ENCODE results near the gene CABLES1. TPM values are rescaled to one million over a fixed set of nuclear protein-coding genes. Genes with fewer than 3 reads are reported as not detected.

Gene CABLES1
- total RNA-seq, 2 experiments from 2014 or later: 3.7 to 3.8 TPM

- intact Hi-C loops (cut with DNase I, micrococcal nuclease): no loop called here
- POLR2A ChIA-PET: no interaction called here
- Mint-ChIP-seq H3K27ac (no peak overlapping the region), H3K4me1 (peaks cover 3% of the 10 kb centered on the region), H3K27me3 (no peaks in the 10 kb centered on the region), H3K36me3 (ENCODE audit: low read depth) (no peaks in the 10 kb centered on the region), H3K4me3 (no peak overlapping the region), H3K9me3 (ENCODE audit: low read depth) (no peaks in the 10 kb centered on the region)
- ATAC-seq: peak; percentile 19
- CTCF ChIA-PET: no interaction called here
- DNase-seq: no peak
Measured at GRCh38 chr18:23250893-23251656, 115.8 kb downstream of the CABLES1 start.

GRCh38 chr18:23253630-23254029 lies 118.3 kb downstream of the CABLES1 start:
- intact Hi-C loops (cut with DNase I, micrococcal nuclease): no loop called here
- peaks cover 3% of the 10 kb centered on the region for H3K36me3 Mint-ChIP-seq (ENCODE audit: low read depth)
- H3K4me1 Mint-ChIP-seq: peaks cover 17% of the 10 kb centered on the region
- H3K4me3 Mint-ChIP-seq: no peak overlapping the region
- no peaks in the 10 kb centered on the region for H3K27me3 Mint-ChIP-seq
- DNase-seq (no peak), ATAC-seq (no peak)
- H3K9me3 Mint-ChIP-seq (ENCODE audit: low read depth): no peaks in the 10 kb centered on the region
- CTCF ChIA-PET: no interaction called here
- H3K27ac Mint-ChIP-seq: no peak overlapping the region
- POLR2A ChIA-PET: no interaction called here

GRCh38 chr18:23257137-23257536 lies 121.9 kb downstream of the CABLES1 start:
- Mint-ChIP-seq H3K4me3 (no peak overlapping the region), H3K27me3 (no peaks in the 10 kb centered on the region), H3K27ac (no peak overlapping the region), H3K9me3 (ENCODE audit: low read depth) (no peaks in the 10 kb centered on the region), H3K4me1 (peaks cover 35% of the 10 kb centered on the region), H3K36me3 (ENCODE audit: low read depth) (peaks cover 3% of the 10 kb centered on the region)
- ATAC-seq: no peak
- no peak for DNase-seq
- POLR2A ChIA-PET: no interaction called here
- CTCF ChIA-PET: interaction anchor here (0.5 to 0.6 kb wide), 2 partner anchors 15 to 79 kb away, joined by 3 read pairs; no protein-coding TSS in a partner anchor
- intact Hi-C loops (cut with DNase I, micrococcal nuclease): no loop called here

- Mint-ChIP-seq H3K27ac (no peak overlapping the region), H3K36me3 (ENCODE audit: low read depth) (peaks cover 3% of the 10 kb centered on the region), H3K4me3 (no peak overlapping the region), H3K9me3 (ENCODE audit: low read depth) (no peaks in the 10 kb centered on the region), H3K4me1 (peaks cover 35% of the 10 kb centered on the region), H3K27me3 (no peaks in the 10 kb centered on the region)
- ChIA-PET POLR2A (no interaction called here), CTCF (interaction anchor here (0.8 kb wide), 1 partner anchor 50 kb away, joined by 4 read pairs; no protein-coding TSS in a partner anchor)
- intact Hi-C loops (cut with DNase I, micrococcal nuclease): no loop called here
- peak; percentile 53 for ATAC-seq
- peak; percentile 46 for DNase-seq
Measured at GRCh38 chr18:23257686-23258565, 122.6 kb downstream of the CABLES1 start.

- ChIA-PET CTCF (interaction anchor here (0.8 to 1.2 kb wide), 2 partner anchors 51 to 76 kb away, joined by 4 read pairs; no protein-coding TSS in a partner anchor), POLR2A (no interaction called here)
- no peak for ATAC-seq
- Mint-ChIP-seq H3K4me1 (peaks cover 35% of the 10 kb centered on the region), H3K4me3 (no peak overlapping the region), H3K27me3 (no peaks in the 10 kb centered on the region), H3K36me3 (ENCODE audit: low read depth) (peaks cover 3% of the 10 kb centered on the region), H3K9me3 (ENCODE audit: low read depth) (no peaks in the 10 kb centered on the region), H3K27ac (peak overlapping the region; percentile 49)
- intact Hi-C loops (cut with DNase I, micrococcal nuclease): no loop called here
- DNase-seq: no peak
Measured at GRCh38 chr18:23258566-23259469, 123.5 kb downstream of the CABLES1 start.

- H3K36me3 Mint-ChIP-seq (ENCODE audit: low read depth): peaks cover 3% of the 10 kb centered on the region
- intact Hi-C loops (cut with DNase I, micrococcal nuclease): no loop called here
- no peaks in the 10 kb centered on the region for H3K27me3 Mint-ChIP-seq
- peak overlapping the region; percentile 84 for H3K27ac Mint-ChIP-seq
- peaks cover 35% of the 10 kb centered on the region for H3K4me1 Mint-ChIP-seq
- H3K4me3 Mint-ChIP-seq: peak overlapping the region; percentile 36
- CTCF ChIA-PET: interaction anchor here (1.2 kb wide), 2 partner anchors 9 to 77 kb away, joined by 3 to 4 read pairs; no protein-coding TSS in a partner anchor
- no peaks in the 10 kb centered on the region for H3K9me3 Mint-ChIP-seq (ENCODE audit: low read depth)
- POLR2A ChIA-PET: no interaction called here
- peak; percentile 60 for ATAC-seq
- DNase-seq: peak; percentile 35
Measured at GRCh38 chr18:23259701-23260681, 124.7 kb downstream of the CABLES1 start.

- no peak overlapping the region for H3K4me3 Mint-ChIP-seq
- CTCF ChIA-PET: interaction anchor here (0.6 to 1.2 kb wide), 2 partner anchors 8 to 1413 kb away, joined by 3 read pairs; no protein-coding TSS in a partner anchor
- no peak for DNase-seq
- intact Hi-C loops (cut with DNase I, micrococcal nuclease): no loop called here
- ATAC-seq: peak; percentile 33
- POLR2A ChIA-PET: no interaction called here
- no peak overlapping the region for H3K27ac Mint-ChIP-seq
- peaks cover 3% of the 10 kb centered on the region for H3K36me3 Mint-ChIP-seq (ENCODE audit: low read depth)
- H3K27me3 Mint-ChIP-seq: no peaks in the 10 kb centered on the region
- peaks cover 35% of the 10 kb centered on the region for H3K4me1 Mint-ChIP-seq
- no peaks in the 10 kb centered on the region for H3K9me3 Mint-ChIP-seq (ENCODE audit: low read depth)
Measured at GRCh38 chr18:23260926-23261590, 125.8 kb downstream of the CABLES1 start.

- Mint-ChIP-seq H3K4me3 (no peak overlapping the region), H3K27ac (no peak overlapping the region), H3K4me1 (peaks cover 32% of the 10 kb centered on the region), H3K9me3 (ENCODE audit: low read depth) (peaks cover 3% of the 10 kb centered on the region), H3K27me3 (no peaks in the 10 kb centered on the region), H3K36me3 (ENCODE audit: low read depth) (no peaks in the 10 kb centered on the region)
- DNase-seq: no peak
- ATAC-seq: no peak
- CTCF ChIA-PET: interaction anchor here (0.5 kb wide), 1 partner anchor 1435 kb away, joined by 4 read pairs; no protein-coding TSS in a partner anchor
- intact Hi-C loops (cut with DNase I, micrococcal nuclease): no loop called here
- POLR2A ChIA-PET: no interaction called here
Measured at GRCh38 chr18:23263551-23264235, 128.4 kb downstream of the CABLES1 start.

GRCh38 chr18:23265682-23266399 lies 130.6 kb downstream of the CABLES1 start:
- CTCF ChIA-PET: interaction anchor here (0.6 kb wide), 1 partner anchor 96 kb away, joined by 4 read pairs; no protein-coding TSS in a partner anchor

More at GRCh38 chr18:23265682-23266399, 130.6 kb downstream of the CABLES1 start:
- H3K4me3 Mint-ChIP-seq: no peak overlapping the region
- no peak for ATAC-seq
- intact Hi-C loops (cut with DNase I, micrococcal nuclease): no loop called here
- no peak for DNase-seq
- H3K27ac Mint-ChIP-seq: no peak overlapping the region
- peaks cover 19% of the 10 kb centered on the region for H3K4me1 Mint-ChIP-seq
- POLR2A ChIA-PET: interaction anchor here (0.6 kb wide), 2 partner anchors 119 to 359 kb away, joined by 4 to 8 read pairs; no protein-coding TSS in a partner anchor
- H3K9me3 Mint-ChIP-seq (ENCODE audit: low read depth): peaks cover 19% of the 10 kb centered on the region
- H3K36me3 Mint-ChIP-seq (ENCODE audit: low read depth): peaks cover 15% of the 10 kb centered on the region
- H3K27me3 Mint-ChIP-seq: no peaks in the 10 kb centered on the region
